Uterus (tissue), 2 donors: ENCODE measurements around the gene ZFP36L2.

Experiments used
- CTCF ChIP-seq, 4 experiments: fragments of 200-600 bp in 2 of 4; fragments of 450-650 bp in 2 of 4; sonication (generic) in 2 of 4; IDR thresholded peaks; one replicate each; pipeline ENCODE4 v1.5.1; 2016 to 2019; ENCODE audit warnings: antibody characterized with exemption in 4 of 4, mild to moderate bottlenecking in 2 of 4, moderate library complexity in 1 of 4
- POLR2A ChIP-seq, 2 donors: fragments of 450-650 bp; IDR thresholded peaks; one replicate each; pipeline ENCODE4 v1.6.1; 2016; ENCODE audit warnings: antibody characterized with exemption in 2 of 2, mild to moderate bottlenecking in 1 of 2, moderate library complexity in 1 of 2

DNA sequence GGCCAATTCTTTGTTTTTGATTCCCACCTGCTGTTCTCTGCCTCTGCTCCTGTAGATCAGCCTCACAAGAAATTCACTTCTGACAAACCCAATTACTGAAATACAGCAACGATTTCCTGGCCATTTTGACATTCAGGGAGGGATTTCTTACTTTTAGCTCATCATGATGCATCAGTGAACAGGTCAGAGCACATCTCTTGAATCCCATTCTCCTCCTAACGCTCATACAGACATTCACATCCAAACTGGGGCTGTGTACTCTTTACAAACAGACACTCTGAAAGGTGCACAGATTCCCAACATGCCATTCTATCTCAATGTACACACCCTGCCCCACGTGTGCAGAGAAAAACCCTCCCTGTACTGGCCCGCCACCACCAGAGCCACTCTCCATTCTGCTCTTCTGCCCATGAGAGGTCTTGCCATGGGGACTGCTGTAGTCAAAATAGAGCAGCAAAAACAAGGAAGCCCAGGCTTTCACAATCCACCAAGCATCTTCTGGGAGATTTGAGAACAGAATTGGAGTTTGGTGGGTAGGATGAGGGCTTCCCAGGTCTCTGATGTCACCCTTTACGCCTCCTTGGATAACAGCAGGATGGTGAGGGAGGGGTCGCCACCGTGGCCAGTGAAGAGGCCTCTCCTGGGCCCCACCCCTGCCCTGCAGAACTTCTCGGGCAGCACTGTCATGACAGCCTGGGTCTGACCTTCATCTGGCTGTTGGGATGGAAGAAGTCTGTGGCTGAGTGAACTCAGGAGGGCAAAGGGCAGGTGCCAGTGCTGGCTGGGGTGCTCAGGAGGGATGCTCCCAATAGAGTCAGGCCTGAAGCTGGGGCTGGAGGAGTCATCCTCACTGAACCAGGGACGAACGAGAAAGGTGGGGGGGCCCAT is 41.9 kb upstream of the ZFP36L2 start:
- no peak for TF ChIP-seq CTCF (IDR thresholded peaks at IDR 0.05)
- no peak for TF ChIP-seq POLR2A (IDR thresholded peaks at IDR 0.05)
